Activated CD4-positive, CD25-positive, alpha-beta regulatory T cell treated with anti-CD3 and anti-CD28 coated beads, Interleukin-2, amount 50 U/mL, for 72 hours (primary cell): ENCODE results near the gene IMPA2.
"Not testable (repeated sequence)": the region's sequence is repeated elsewhere in the genome, so short reads cannot be mapped to it uniquely, and the experiment has no call there.

Source experiments
- DNase-seq: peaks from one replicate; pipeline ENCODE4 v3.0.0; 2021

The IMPA2 gene

GRCh38 chr18:12056034-12056883, 75.0 kb downstream of the IMPA2 start:
- no peak for DNase-seq

GRCh38 chr18:12056884-12057402, 75.6 kb downstream of the IMPA2 start:
- DNase-seq: no peak

- no peak for DNase-seq
Measured at GRCh38 chr18:12057419-12058039, 76.2 kb downstream of the IMPA2 start.

- DNase-seq: no peak
Measured at GRCh38 chr18:12059334-12060181, 78.3 kb downstream of the IMPA2 start.

- DNase-seq: no peak
Measured at GRCh38 chr18:12060182-12060870, 79.0 kb downstream of the IMPA2 start.

GRCh38 chr18:12061685-12062084, 80.4 kb downstream of the IMPA2 start:
- no peak for DNase-seq

- DNase-seq: no peak
Measured at GRCh38 chr18:12062974-12063373, 81.7 kb downstream of the IMPA2 start.

- no peak for DNase-seq
Measured at GRCh38 chr18:12064086-12064763, 82.9 kb downstream of the IMPA2 start.

- no peak for DNase-seq
Measured at GRCh38 chr18:12065397-12065796, 84.1 kb downstream of the IMPA2 start.

GRCh38 chr18:12066910-12067511, 85.7 kb downstream of the IMPA2 start:
- DNase-seq: no peak

- no peak for DNase-seq
Measured at GRCh38 chr18:12067671-12068070, 86.4 kb downstream of the IMPA2 start.

GRCh38 chr18:12068316-12068949, 87.1 kb downstream of the IMPA2 start:
- DNase-seq: not testable (repeated sequence)

GRCh38 chr18:12068950-12069320, 87.6 kb downstream of the IMPA2 start:
- no peak for DNase-seq

- DNase-seq: not testable (repeated sequence)
Measured at GRCh38 chr18:12071066-12071465, 89.8 kb downstream of the IMPA2 start.

GRCh38 chr18:12072996-12073395, 91.7 kb downstream of the IMPA2 start:
- no peak for DNase-seq

GRCh38 chr18:12074736-12075135, 93.4 kb downstream of the IMPA2 start:
- DNase-seq: no peak

GRCh38 chr18:12076424-12077140, 95.3 kb downstream of the IMPA2 start:
- DNase-seq: no peak

GRCh38 chr18:12077994-12078393, 96.7 kb downstream of the IMPA2 start:
- not testable (repeated sequence) for DNase-seq

- DNase-seq: no peak
Measured at GRCh38 chr18:12079491-12080237, 98.4 kb downstream of the IMPA2 start.
